Mesendoderm (in vitro differentiated cells): ENCODE measurements around the gene SPECC1L.
A peak's percentile ranks its signal among the peaks of the same experiment; 100 is the strongest.

Source experiments
- DNase-seq: peaks from one replicate; pipeline ENCODE4 v3.0.0; 2013
- H2AK5ac ChIP-seq: 2 replicates; pipeline ENCODE4 v1.6.1; 2013; ENCODE audit warnings: low read length, inconsistent platforms
- H2BK120ac ChIP-seq: 2 replicates; pipeline ENCODE4 v1.6.1; 2013; ENCODE audit warnings: low read depth, mild to moderate bottlenecking, low read length, moderate library complexity, mixed read lengths
- H2BK15ac ChIP-seq: replicated peaks from 2 replicates; pipeline ENCODE4 v1.6.1; 2013; ENCODE audit warnings: low read depth, mild to moderate bottlenecking, moderate library complexity
- H2BK5ac ChIP-seq: 2 replicates; pipeline ENCODE4 v1.6.1; 2013; ENCODE audit warnings: low read length, inconsistent platforms
- H3K18ac ChIP-seq: 2 replicates; pipeline ENCODE4 v1.6.1; 2013; ENCODE audit warnings: mild to moderate bottlenecking, low read length, mixed read lengths
- H3K23ac ChIP-seq: one replicate; pipeline ENCODE4 v1.6.1; 2013; ENCODE audit warnings: low read length
- H3K27ac ChIP-seq: 2 replicates; pipeline ENCODE4 v1.5.1; 2013; ENCODE audit warnings: low read depth, mild to moderate bottlenecking, inconsistent platforms, low read length, moderate library complexity
- H3K27me3 ChIP-seq: 2 replicates; pipeline ENCODE4 v1.6.1; 2013; ENCODE audit warnings: low read length, control low read depth, mild to moderate bottlenecking, inconsistent platforms; ENCODE audit not compliant: insufficient read depth, poor library complexity
- H3K36me3 ChIP-seq: 2 replicates; pipeline ENCODE4 v1.6.1; 2013; ENCODE audit warnings: low read length, inconsistent platforms; ENCODE audit not compliant: control insufficient read depth, insufficient read depth
- H3K4ac ChIP-seq: one replicate; pipeline ENCODE4 v1.6.1; 2013; ENCODE audit warnings: low read depth, mild to moderate bottlenecking, low read length, moderate library complexity
- H3K4me1 ChIP-seq: 2 replicates; pipeline ENCODE4 v1.6.1; 2013; ENCODE audit warnings: low read depth, low read length, inconsistent platforms; ENCODE audit not compliant: control insufficient read depth
- H3K4me2 ChIP-seq: 2 replicates; pipeline ENCODE4 v1.6.1; 2013; ENCODE audit warnings: low read length
- H3K4me3 ChIP-seq: 2 replicates; pipeline ENCODE4 v1.5.1; 2013; ENCODE audit warnings: mild to moderate bottlenecking, low read length
- H3K56ac ChIP-seq: one replicate; pipeline ENCODE4 v1.6.1; 2013; ENCODE audit warnings: low read length
- H3K79me1 ChIP-seq: 2 replicates; pipeline ENCODE4 v1.6.1; 2013; ENCODE audit warnings: low read length, inconsistent platforms
- H3K79me2 ChIP-seq: 2 replicates; pipeline ENCODE4 v1.6.1; 2013; ENCODE audit warnings: mild to moderate bottlenecking, low read length; ENCODE audit not compliant: control insufficient read depth, insufficient read depth
- H3K9ac ChIP-seq: 2 replicates; pipeline ENCODE4 v1.6.1; 2013; ENCODE audit warnings: low read length, inconsistent platforms
- H4K5ac ChIP-seq: one replicate; pipeline ENCODE4 v1.6.1; 2013; ENCODE audit warnings: low read length
- H4K8ac ChIP-seq: one replicate; pipeline ENCODE4 v1.6.1; 2013; ENCODE audit warnings: low read depth, mild to moderate bottlenecking, control low read depth, low read length, moderate library complexity
- WGBS: extraction: QIAGEN DNeasy Blood & Tissue Kit; methylation state at CpG from one replicate; pipeline ENCODE4 v1.1.7; 2013; ENCODE audit warnings: low lambda C conversion rate, missing lambda C conversion rate; ENCODE audit not compliant: insufficient coverage; ENCODE audit errors: extremely low coverage; 5-methylcytosine and 5-hydroxymethylcytosine counted together

Gene SPECC1L

GRCh38 chr22:24455751-24456426, 185.3 kb downstream of the SPECC1L start:
- Histone ChIP-seq H3K79me2 (no peaks in the 10 kb centered on the region), H4K8ac (no peak overlapping the region), H3K4me1 (peaks cover 15% of the 10 kb centered on the region), H3K9ac (no peak overlapping the region), H3K36me3 (no peaks in the 10 kb centered on the region), H3K79me1 (no peaks in the 10 kb centered on the region), H3K27ac (no peak overlapping the region), H3K4ac (no peak overlapping the region), H2AK5ac (no peak overlapping the region), H2BK5ac (no peak overlapping the region), H2BK15ac (no peak overlapping the region), H3K4me2 (no peak overlapping the region), H3K4me3 (no peak overlapping the region), H3K18ac (no peak overlapping the region), H3K56ac (no peak overlapping the region), H2BK120ac (no peak overlapping the region), H3K27me3 (no peaks in the 10 kb centered on the region), H4K5ac (no peak overlapping the region), H3K23ac (no peak overlapping the region)
- DNase-seq: no peak
- no CpG with 5 or more reads among the region's 9 CpGs for WGBS

GRCh38 chr22:24457894-24458420, 187.3 kb downstream of the SPECC1L start:
- no peak overlapping the region for H4K8ac ChIP-seq
- H3K79me2 ChIP-seq: no peaks in the 10 kb centered on the region
- no peak overlapping the region for H3K4ac ChIP-seq
- no peak overlapping the region for H2BK15ac ChIP-seq
- no peak for DNase-seq
- H2BK5ac ChIP-seq: no peak overlapping the region
- no peak overlapping the region for H4K5ac ChIP-seq
- H3K9ac ChIP-seq: no peak overlapping the region
- no CpG with 5 or more reads among the region's 3 CpGs for WGBS
- H3K27ac ChIP-seq: no peak overlapping the region
- H3K79me1 ChIP-seq: no peaks in the 10 kb centered on the region
- no peak overlapping the region for H3K4me3 ChIP-seq
- H3K23ac ChIP-seq: no peak overlapping the region
- no peak overlapping the region for H2AK5ac ChIP-seq
- H3K18ac ChIP-seq: no peak overlapping the region
- H3K56ac ChIP-seq: no peak overlapping the region
- no peaks in the 10 kb centered on the region for H3K27me3 ChIP-seq
- no peak overlapping the region for H3K4me2 ChIP-seq
- H3K4me1 ChIP-seq: peaks cover 14% of the 10 kb centered on the region
- no peaks in the 10 kb centered on the region for H3K36me3 ChIP-seq
- no peak overlapping the region for H2BK120ac ChIP-seq

GRCh38 chr22:24459911-24460310, 189.3 kb downstream of the SPECC1L start:
- Histone ChIP-seq H3K9ac (no peak overlapping the region), H3K4ac (no peak overlapping the region), H3K27me3 (no peaks in the 10 kb centered on the region), H3K79me2 (no peaks in the 10 kb centered on the region), H3K23ac (no peak overlapping the region), H2AK5ac (no peak overlapping the region), H4K5ac (no peak overlapping the region), H4K8ac (no peak overlapping the region), H2BK15ac (no peak overlapping the region), H3K27ac (no peak overlapping the region), H3K56ac (no peak overlapping the region), H2BK5ac (no peak overlapping the region), H2BK120ac (no peak overlapping the region), H3K4me3 (no peak overlapping the region), H3K4me1 (peaks cover 14% of the 10 kb centered on the region), H3K79me1 (no peaks in the 10 kb centered on the region), H3K4me2 (no peak overlapping the region), H3K36me3 (no peaks in the 10 kb centered on the region), H3K18ac (peak overlapping the region; percentile 76)
- no peak for DNase-seq
- no CpG with 5 or more reads among the region's 1 CpG for WGBS

- Histone ChIP-seq H3K18ac (no peak overlapping the region), H3K4ac (no peak overlapping the region), H3K9ac (no peak overlapping the region), H3K27me3 (no peaks in the 10 kb centered on the region), H3K4me1 (peaks cover 14% of the 10 kb centered on the region), H4K8ac (no peak overlapping the region), H3K79me2 (no peaks in the 10 kb centered on the region), H3K36me3 (no peaks in the 10 kb centered on the region), H2BK5ac (no peak overlapping the region), H2AK5ac (no peak overlapping the region), H3K27ac (no peak overlapping the region), H2BK15ac (no peak overlapping the region), H3K4me2 (no peak overlapping the region), H3K56ac (peak overlapping the region; percentile 10), H4K5ac (no peak overlapping the region), H3K4me3 (no peak overlapping the region), H3K23ac (no peak overlapping the region), H2BK120ac (no peak overlapping the region), H3K79me1 (no peaks in the 10 kb centered on the region)
- no CpG with 5 or more reads among the region's 10 CpGs for WGBS
- peak; percentile 56 for DNase-seq
These were observed 189.9 kb downstream of the SPECC1L start for GRCh38 chr22:24460418-24461089.

- no peak overlapping the region for H3K4ac ChIP-seq
- no peak overlapping the region for H2BK5ac ChIP-seq
- H4K8ac ChIP-seq: no peak overlapping the region
- no peaks in the 10 kb centered on the region for H3K27me3 ChIP-seq
- H4K5ac ChIP-seq: no peak overlapping the region
- WGBS: no CpG with 5 or more reads among the region's 6 CpGs
- no peak overlapping the region for H2BK15ac ChIP-seq
- no peaks in the 10 kb centered on the region for H3K36me3 ChIP-seq
- peaks cover 20% of the 10 kb centered on the region for H3K4me1 ChIP-seq
- H3K9ac ChIP-seq: no peak overlapping the region
- H2AK5ac ChIP-seq: no peak overlapping the region
- no peak overlapping the region for H3K4me3 ChIP-seq
- H3K56ac ChIP-seq: no peak overlapping the region
- H3K23ac ChIP-seq: no peak overlapping the region
- no peak overlapping the region for H3K4me2 ChIP-seq
- no peaks in the 10 kb centered on the region for H3K79me2 ChIP-seq
- no peaks in the 10 kb centered on the region for H3K79me1 ChIP-seq
- H3K18ac ChIP-seq: no peak overlapping the region
- no peak for DNase-seq
- H2BK120ac ChIP-seq: no peak overlapping the region
- no peak overlapping the region for H3K27ac ChIP-seq
These were observed 192.6 kb downstream of the SPECC1L start for GRCh38 chr22:24463071-24463760.
